MM.1S (cell line): ENCODE results near the gene IKZF4.

Experiments used
- EZH2 ChIP-seq: fragments of 300-600 bp; sonication (generic); optimal IDR thresholded peaks from 2 replicates; pipeline ENCODE3; 2017; ENCODE audit warnings: low read depth, mild to moderate bottlenecking, antibody characterized with exemption, low read length, mixed read lengths
- EZH2phosphoT487 ChIP-seq: fragments of 300-600 bp; sonication (generic); IDR thresholded peaks from 2 replicates; pipeline ENCODE4 v1.6.1; 2018; ENCODE audit warnings: antibody characterized with exemption, low read length
- TF ChIP-seq, protein P1 (sequence below): fragments of 300-600 bp; sonication (generic); IDR thresholded peaks from 2 replicates; pipeline ENCODE4 v1.5.1; 2016; ENCODE audit warnings: antibody characterized with exemption, low read length, mixed read lengths

DNA sequence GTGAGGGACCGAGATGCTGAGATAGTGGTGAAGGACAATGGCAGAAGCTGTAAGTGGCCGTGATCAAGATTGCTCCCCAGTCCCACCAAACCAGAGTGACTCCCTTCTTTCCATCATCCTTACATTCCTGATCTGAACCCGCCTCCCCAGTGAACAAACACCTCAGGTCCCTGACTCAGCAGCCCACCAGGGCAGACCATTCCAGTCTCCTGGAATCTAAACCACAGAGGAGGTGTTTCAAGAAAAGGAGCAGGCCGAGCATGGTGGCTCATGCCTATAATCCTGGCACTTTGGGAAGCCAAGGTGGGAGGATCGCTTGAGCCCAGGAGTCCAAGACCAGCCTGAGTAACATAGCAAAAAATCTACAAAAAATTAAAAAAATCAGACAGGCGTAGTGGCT, 65.8 kb downstream of the IKZF4 start:
- TF ChIP-seq, protein P1, sequence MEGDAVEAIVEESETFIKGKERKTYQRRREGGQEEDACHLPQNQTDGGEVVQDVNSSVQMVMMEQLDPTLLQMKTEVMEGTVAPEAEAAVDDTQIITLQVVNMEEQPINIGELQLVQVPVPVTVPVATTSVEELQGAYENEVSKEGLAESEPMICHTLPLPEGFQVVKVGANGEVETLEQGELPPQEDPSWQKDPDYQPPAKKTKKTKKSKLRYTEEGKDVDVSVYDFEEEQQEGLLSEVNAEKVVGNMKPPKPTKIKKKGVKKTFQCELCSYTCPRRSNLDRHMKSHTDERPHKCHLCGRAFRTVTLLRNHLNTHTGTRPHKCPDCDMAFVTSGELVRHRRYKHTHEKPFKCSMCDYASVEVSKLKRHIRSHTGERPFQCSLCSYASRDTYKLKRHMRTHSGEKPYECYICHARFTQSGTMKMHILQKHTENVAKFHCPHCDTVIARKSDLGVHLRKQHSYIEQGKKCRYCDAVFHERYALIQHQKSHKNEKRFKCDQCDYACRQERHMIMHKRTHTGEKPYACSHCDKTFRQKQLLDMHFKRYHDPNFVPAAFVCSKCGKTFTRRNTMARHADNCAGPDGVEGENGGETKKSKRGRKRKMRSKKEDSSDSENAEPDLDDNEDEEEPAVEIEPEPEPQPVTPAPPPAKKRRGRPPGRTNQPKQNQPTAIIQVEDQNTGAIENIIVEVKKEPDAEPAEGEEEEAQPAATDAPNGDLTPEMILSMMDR = no peak
- TF ChIP-seq EZH2phosphoT487 (no peak), EZH2 (no peak)
